Suprapubic skin (tissue), 4 donors: ENCODE results near the gene DTYMK.

Source experiments
- CTCF ChIP-seq, 2 donors: fragments of 200-600 bp in 1 of 2; fragments of 450-650 bp in 1 of 2; sonication (generic) in 1 of 2; IDR thresholded peaks; one replicate each; pipeline ENCODE4 v1.5.1; 2016 to 2019; ENCODE audit warnings: antibody characterized with exemption in 2 of 2, mild to moderate bottlenecking in 1 of 2, moderate library complexity in 1 of 2
- EP300 ChIP-seq: sonication (generic); formaldehyde crosslinking; IDR thresholded peaks from one replicate; pipeline ENCODE4 v1.6.1; 2017; ENCODE audit warnings: antibody characterized with exemption
- POLR2A ChIP-seq, 2 donors: fragments of 450-650 bp; IDR thresholded peaks; one replicate each; pipeline ENCODE4 v1.6.1; 2017; ENCODE audit warnings: antibody characterized with exemption in 2 of 2, mild to moderate bottlenecking in 2 of 2, moderate library complexity in 2 of 2
- POLR2AphosphoS5 ChIP-seq, 3 donors: sonication (generic); formaldehyde crosslinking; IDR thresholded peaks; one replicate each; pipeline ENCODE4 v1.6.1; 2017; ENCODE audit warnings: antibody characterized with exemption in 3 of 3

- TF ChIP-seq POLR2AphosphoS5 (IDR thresholded peaks at IDR 0.05): no peak
- TF ChIP-seq CTCF (IDR thresholded peaks at IDR 0.05): no peak
- TF ChIP-seq POLR2A (IDR thresholded peaks at IDR 0.05): no peak
- TF ChIP-seq EP300: no peak
Measured at GRCh38 chr2:241627675-241628074, 58.9 kb downstream of the DTYMK start.
